DMS153 treated with DMSO at 0.1 percent for 48 hours (cell line): ENCODE results near the gene AP1M1.
"Not testable (repeated sequence)": the region's sequence is repeated elsewhere in the genome, so short reads cannot be mapped to it uniquely, and the experiment has no call there.

Experiments
- DNase-seq: peaks from one replicate; lab custom pipeline; 2025; ENCODE audit not compliant: unreplicated experiment; lab: John Stamatoyannopoulos, UW

The AP1M1 gene

GRCh38 chr19:16260812-16261161 lies 63.1 kb downstream of the AP1M1 start:
- DNase-seq, result no peak

- no peak for DNase-seq
Measured at GRCh38 chr19:16261584-16262368, 64.1 kb downstream of the AP1M1 start.

GRCh38 chr19:16262618-16263017 lies 64.9 kb downstream of the AP1M1 start:
- DNase-seq, result no peak

- no peak for DNase-seq
Measured at GRCh38 chr19:16263141-16263761, 65.5 kb downstream of the AP1M1 start.

GRCh38 chr19:16265205-16265604 lies 67.5 kb downstream of the AP1M1 start:
- DNase-seq, result no peak

- DNase-seq, result no peak
Measured at GRCh38 chr19:16265890-16266585, 68.3 kb downstream of the AP1M1 start.

- no peak for DNase-seq
Measured at GRCh38 chr19:16266586-16266942, 68.9 kb downstream of the AP1M1 start.

GRCh38 chr19:16268676-16269319 lies 71.1 kb downstream of the AP1M1 start:
- DNase-seq, result no peak

GRCh38 chr19:16272945-16273344 lies 75.2 kb downstream of the AP1M1 start:
- DNase-seq, result no peak

- no peak for DNase-seq
Measured at GRCh38 chr19:16274447-16274846, 76.7 kb downstream of the AP1M1 start.

- no peak for DNase-seq
Measured at GRCh38 chr19:16280306-16280705, 82.6 kb downstream of the AP1M1 start.

- no peak for DNase-seq
Measured at GRCh38 chr19:16281743-16282142, 84.0 kb downstream of the AP1M1 start.

GRCh38 chr19:16283210-16284061 lies 85.7 kb downstream of the AP1M1 start:
- no peak for DNase-seq

- DNase-seq, result no peak
Measured at GRCh38 chr19:16284505-16284904, 86.8 kb downstream of the AP1M1 start.

- DNase-seq, result not testable (repeated sequence)
Measured at GRCh38 chr19:16285079-16285478, 87.4 kb downstream of the AP1M1 start.

- peak; percentile 21 for DNase-seq
Measured at GRCh38 chr19:16285769-16286498, 88.2 kb downstream of the AP1M1 start.

- DNase-seq, result no peak
Measured at GRCh38 chr19:16288544-16288943, 90.8 kb downstream of the AP1M1 start.

GRCh38 chr19:16289594-16289993 lies 91.9 kb downstream of the AP1M1 start:
- DNase-seq, result no peak

- DNase-seq, result no peak
Measured at GRCh38 chr19:16290692-16291091, 93.0 kb downstream of the AP1M1 start.
